ENCODE measurements around the gene ESX1. TPM values are rescaled to one million over a fixed set of nuclear protein-coding genes. Genes with fewer than 3 reads are reported as not detected.

Gene ESX1
- total and polyA plus RNA-seq, 2 of the 8 experiments (the other 6 are each of a cell fraction or from before 2014, with no cell fraction given): not detected

GRCh38 chrX:104255465-104255864 lies 732 bp upstream of the ESX1 start:
- Histone ChIP-seq H3K23ac (ENCODE audit: insufficient read length) (no peak overlapping the region), H3K4me1 (replicated peaks in 1 of 4; ENCODE audit: control insufficient read depth in 3 of 4, insufficient read depth in 4 of 4, low read length in 3 of 4) (peaks cover 0 to 4% (median 1%) of the 10 kb centered on the region in 4 experiments; a peak in 2 of 7 replicates), H3K4me3 (ENCODE audit: extremely low read depth in 1 of 4, insufficient read depth in 2 of 4, low read depth in 3 of 4, low read length in 4 of 4) (no peak overlapping the region), H3K4me2 (ENCODE audit: insufficient read depth in 1 of 2, low read depth in 2 of 2, low read length in 2 of 2) (peak overlapping the region; percentile 33 to 84; a peak in 3 of 4 replicates), H4K8ac (ENCODE audit: extremely low read depth, insufficient read depth, low read length) (no peak overlapping the region), H4K5ac (ENCODE audit: insufficient read length, low read depth, low read length) (no peak overlapping the region), H2AK5ac (ENCODE audit: low read depth, low read length) (no peak overlapping the region), H3K9me3 (ENCODE audit: insufficient read depth in 2 of 2, low read depth in 1 of 2, low read length in 1 of 2) (no peaks in the 10 kb centered on the region), H3K9ac (replicated peaks in 1 of 4; ENCODE audit: extremely low read depth in 1 of 4, low read depth in 3 of 4, low read length in 3 of 4) (no peak overlapping the region), H3K27me3 (replicated peaks in 1 of 4; ENCODE audit: control insufficient read depth in 3 of 4, extremely low read depth in 1 of 4, insufficient read depth in 3 of 4, low read length in 3 of 4) (peaks cover 51 to 98% (median 88%) of the 10 kb centered on the region in 4 experiments), H3K4ac (replicated peaks; ENCODE audit: insufficient read length, low read depth, low read length) (no peak overlapping the region), H3K79me2 (ENCODE audit: control insufficient read depth in 1 of 2, insufficient read depth in 2 of 2, low read length in 2 of 2) (no peaks in the 10 kb centered on the region), H4K91ac (replicated peaks; ENCODE audit: insufficient read length, low read length) (no peak overlapping the region), H2BK12ac (ENCODE audit: low read depth, low read length) (no peak overlapping the region), H2BK20ac (ENCODE audit: low read length) (no peak overlapping the region), H2BK120ac (replicated peaks; ENCODE audit: low read depth, low read length) (no peak overlapping the region), H3K27ac (ENCODE audit: low read depth, low read length) (no peak overlapping the region), H3K79me1 (ENCODE audit: low read depth, low read length) (no peaks in the 10 kb centered on the region), H3K18ac (ENCODE audit: extremely low read depth, low read length) (no peak overlapping the region), H3K23me2 (ENCODE audit: low read depth, low read length) (peaks cover 2% of the 10 kb centered on the region; the same call in 1 of the 2 replicates), H2BK5ac (ENCODE audit: low read depth, low read length) (no peak overlapping the region), H3K14ac (ENCODE audit: insufficient read length) (no peak overlapping the region), H2AFZ (ENCODE audit: low read length) (no peak overlapping the region), H2BK15ac (ENCODE audit: low read length) (no peak overlapping the region), H3K56ac (replicated peaks; ENCODE audit: insufficient read length, low read depth, low read length) (no peak overlapping the region), H4K20me1 (replicated peaks in 1 of 2; ENCODE audit: control insufficient read depth in 1 of 2, insufficient read depth in 2 of 2, low read length in 2 of 2) (peaks cover 4 to 8% of the 10 kb centered on the region in 2 experiments), H3K36me3 (ENCODE audit: control insufficient read depth in 2 of 4, insufficient read depth in 4 of 4, low read length in 3 of 4) (no peaks in the 10 kb centered on the region)
- 14% methylated on average over 9 of the region's 13 CpGs; no CpG with 5 or more reads in 1 of the 2 experiments for WGBS, 2 experiments (ENCODE audit: extremely low coverage in 1 of 2, insufficient coverage in 1 of 2, insufficient read length in 1 of 2, insufficient replicate concordance in 2 of 2, low coverage in 1 of 2, low lambda C conversion rate in 2 of 2, missing lambda C conversion rate in 1 of 2)
- TF ChIP-seq SAP30 (IDR thresholded peaks at IDR 0.05; ENCODE audit: insufficient read depth, insufficient replicate concordance, low read length) (no peak), RXRA (IDR thresholded peaks at IDR 0.05; ENCODE audit: insufficient read depth, low read depth, low read length) (no peak), RAD21 (IDR thresholded peaks at IDR 0.05 in 1 of 2, conservative IDR thresholded peaks at IDR 0.05 in 1 of 2; ENCODE audit: low read depth in 2 of 2, low read length in 2 of 2) (no peak), CHD1 (IDR thresholded peaks at IDR 0.05; ENCODE audit: low read depth, low read length) (no peak), EZH2 (IDR thresholded peaks at IDR 0.05; ENCODE audit: low read depth, low read length, severe bottlenecking) (peak; percentile 64), CREB1 (IDR thresholded peaks at IDR 0.05) (no peak), RNF2 (IDR thresholded peaks at IDR 0.05; ENCODE audit: borderline replicate concordance, low read depth, low read length, missing control alignments, poor library complexity, severe bottlenecking) (no peak), SRF (IDR thresholded peaks at IDR 0.05; ENCODE audit: low read depth, low read length) (no peak), SUZ12 (IDR thresholded peaks at IDR 0.05; ENCODE audit: low read length) (peak; percentile 56; the same call in 1 of the 2 replicates)
- CTCF ChIA-PET (ENCODE audit: partially characterized antibody): interaction anchor here (4.1 kb wide), 1 partner anchor 15 kb away, joined by 18 read pairs; no protein-coding TSS in a partner anchor
- DNase-seq (ENCODE audit: low read depth in 1 of 2, low spot score in 2 of 2) (peak in 1 of 2 experiments; percentile 41), FAIRE-seq (no peak)
- POLR2A ChIA-PET (ENCODE audit: partially characterized antibody): no interaction called here

All from H1 (cell line).